ENCODE results near the gene RHO.

GRCh38 chr3:129583289-129583688 lies 54.9 kb downstream of the RHO start:
- TF ChIP-seq POLR2AphosphoS5 (IDR thresholded peaks at IDR 0.05), result no peak
- no peak for TF ChIP-seq CTCF (IDR thresholded peaks at IDR 0.05)
- TF ChIP-seq POLR2A (IDR thresholded peaks at IDR 0.05), result no peak
- no peak for TF ChIP-seq EP300 (IDR thresholded peaks at IDR 0.05)

All from gastroesophageal sphincter (tissue), 3 donors.